HG03159 (cell line): Measurements from ENCODE around the gene ROCK2.

ENCODE experiments used
- ATAC-seq: cut with Tn5 transposase; IDR thresholded peaks from one replicate; pipeline ENCODE4 v1.9.1; 2021; ENCODE audit warnings: mild to moderate bottlenecking, moderate library complexity; ENCODE audit not compliant: unreplicated experiment

Gene ROCK2

GRCh38 chr2:11368059-11368572 lies 23.7 kb upstream of the ROCK2 start:
- no peak for ATAC-seq

- ATAC-seq, result no peak
Measured at GRCh38 chr2:11367170-11367730, 22.8 kb upstream of the ROCK2 start.

GRCh38 chr2:11366326-11366741 lies 21.9 kb upstream of the ROCK2 start:
- no peak for ATAC-seq

GRCh38 chr2:11365096-11365879 lies 20.9 kb upstream of the ROCK2 start:
- ATAC-seq, result no peak

- no peak for ATAC-seq
Measured at GRCh38 chr2:11364565-11364887, 20.1 kb upstream of the ROCK2 start.

- no peak for ATAC-seq
Measured at GRCh38 chr2:11363868-11364564, 19.6 kb upstream of the ROCK2 start.

- ATAC-seq, result no peak
Measured at GRCh38 chr2:11359865-11360264, 15.4 kb upstream of the ROCK2 start.

GRCh38 chr2:11357428-11357972 lies 13.1 kb upstream of the ROCK2 start:
- ATAC-seq, result no peak

- no peak for ATAC-seq
Measured at GRCh38 chr2:11356764-11357163, 12.3 kb upstream of the ROCK2 start.

- ATAC-seq, result no peak
Measured at GRCh38 chr2:11355194-11356053, 11.0 kb upstream of the ROCK2 start.

GRCh38 chr2:11354363-11355154 lies 10.1 kb upstream of the ROCK2 start:
- ATAC-seq, result no peak

GRCh38 chr2:11352781-11353537 lies 8.5 kb upstream of the ROCK2 start:
- ATAC-seq, result no peak

- no peak for ATAC-seq
Measured at GRCh38 chr2:11348209-11348749, 3.8 kb upstream of the ROCK2 start.

GRCh38 chr2:11347403-11347959 lies 3.0 kb upstream of the ROCK2 start:
- ATAC-seq, result no peak

GRCh38 chr2:11346023-11346482 lies 1.6 kb upstream of the ROCK2 start:
- ATAC-seq, result no peak

- peak; percentile 31 for ATAC-seq
Measured at GRCh38 chr2:11344956-11345677, 681 bp upstream of the ROCK2 start.

GRCh38 chr2:11343650-11344341 lies 640 bp downstream of the ROCK2 start:
- peak; percentile 36 for ATAC-seq

- ATAC-seq, result peak; percentile 35
Measured at GRCh38 chr2:11343368-11343649, 1.1 kb downstream of the ROCK2 start.
